HEK293 (cell line): ENCODE results near the gene LPIN1.
A peak's percentile ranks its signal among the peaks of the same experiment; 100 is the strongest.

Experiments
- CTCF ChIA-PET: fragments of 350-600 bp; formaldehyde crosslinking; extraction: SDS; loops from one replicate; lab custom pipeline; 2021; ENCODE audit warnings: antibody characterized with exemption; lab: Yijun Ruan, JAX
- POLR2A ChIA-PET: fragments of 300-600 bp; formaldehyde crosslinking; extraction: SDS; loops from one replicate; lab custom pipeline; 2020; ENCODE audit warnings: antibody characterized with exemption, inconsistent platforms; lab: Yijun Ruan, JAX
- H3K27ac ChIP-seq: fragments of 200-500 bp; sonication (Bioruptor generic); 2 replicates; pipeline ENCODE4 v1.5.1; 2014; ENCODE audit warnings: low read depth, low read length, control low read depth, inconsistent platforms; ENCODE audit errors: extremely low read depth
- H3K36me3 ChIP-seq, 2 experiments: fragments of 200-500 bp in 1 of 2; sonication (Bioruptor generic) in 1 of 2; 1 replicate in 1 of 2; 2 replicates in 1 of 2; pipeline ENCODE4 v1.5.1; 2014 to 2017; ENCODE audit warnings: inconsistent platforms in 2 of 2, low read length in 2 of 2; ENCODE audit not compliant: control insufficient read depth in 2 of 2, insufficient read depth in 1 of 2
- H3K4me1 ChIP-seq: fragments of 200-500 bp; sonication (Bioruptor generic); 2 replicates; pipeline ENCODE4 v1.5.1; 2014; ENCODE audit warnings: mild to moderate bottlenecking, low read length, inconsistent platforms; ENCODE audit not compliant: control insufficient read depth, insufficient read depth
- H3K4me3 ChIP-seq: 2 replicates; pipeline ENCODE4 v1.5.1; 2011; ENCODE audit warnings: low read depth, mild to moderate bottlenecking, control low read depth, low read length, moderate library complexity
- H3K9me3 ChIP-seq: fragments of 200-500 bp; sonication (Bioruptor generic); 2 replicates; pipeline ENCODE4 v1.5.1; 2014; ENCODE audit warnings: low read depth, low read length, inconsistent platforms; ENCODE audit not compliant: control insufficient read depth, insufficient read depth
- GLI2 ChIP-seq: fragments of 450-650 bp; formaldehyde crosslinking; IDR thresholded peaks from 2 replicates; pipeline ENCODE4; 2017; ENCODE audit warnings: missing biosample characterization, missing genetic modification characterization, low read depth, borderline replicate concordance
- GLIS1 ChIP-seq: fragments of 450-650 bp; formaldehyde crosslinking; IDR thresholded peaks from 2 replicates; pipeline ENCODE4 v1.5.1; 2016; ENCODE audit warnings: missing biosample characterization, missing genetic modification characterization
- IKZF3 ChIP-seq: fragments of 450-650 bp; IDR thresholded peaks from 2 replicates; pipeline ENCODE4 v1.5.0; 2018; ENCODE audit warnings: missing biosample characterization, mild to moderate bottlenecking, missing genetic modification characterization, moderate library complexity
- MZF1 ChIP-seq: fragments of 450-650 bp; formaldehyde crosslinking; IDR thresholded peaks from 2 replicates; pipeline ENCODE4 v1.5.1; 2017; ENCODE audit warnings: missing biosample characterization, missing genetic modification characterization, borderline replicate concordance
- PRDM1 ChIP-seq: fragments of 450-650 bp; formaldehyde crosslinking; IDR thresholded peaks from 2 replicates; pipeline ENCODE4; 2016; ENCODE audit warnings: missing biosample characterization, missing genetic modification characterization
- TCF7L2 ChIP-seq: IDR thresholded peaks from 2 replicates; pipeline ENCODE4 v1.6.1; 2011; ENCODE audit warnings: low read depth, mild to moderate bottlenecking, inconsistent platforms, low read length, moderate library complexity, borderline replicate concordance
- TRIM28 ChIP-seq: IDR thresholded peaks from 2 replicates; pipeline ENCODE4 v1.6.1; 2011; ENCODE audit warnings: low read length, control low read depth, borderline replicate concordance
- ZBTB17 ChIP-seq: fragments of 450-650 bp; formaldehyde crosslinking; IDR thresholded peaks from 2 replicates; pipeline ENCODE4 v1.5.1; 2016; ENCODE audit warnings: missing biosample characterization, missing genetic modification characterization
- ZBTB20 ChIP-seq: fragments of 450-650 bp; formaldehyde crosslinking; IDR thresholded peaks from 2 replicates; pipeline ENCODE4 v1.5.1; 2016; ENCODE audit warnings: missing biosample characterization, missing genetic modification characterization
- ZIC2 ChIP-seq: fragments of 450-650 bp; formaldehyde crosslinking; IDR thresholded peaks from 2 replicates; pipeline ENCODE4 v1.5.1; 2016; ENCODE audit warnings: missing biosample characterization, missing genetic modification characterization
- ZNF114 ChIP-seq: fragments of 450-650 bp; formaldehyde crosslinking; IDR thresholded peaks from 2 replicates; pipeline ENCODE4 v1.5.0; 2017; ENCODE audit warnings: missing biosample characterization, missing genetic modification characterization
- ZNF121 ChIP-seq: fragments of 450-650 bp; formaldehyde crosslinking; IDR thresholded peaks from 2 replicates; pipeline ENCODE4 v1.5.1; 2016; ENCODE audit warnings: missing biosample characterization, missing genetic modification characterization
- ZNF2 ChIP-seq: fragments of 450-650 bp; formaldehyde crosslinking; IDR thresholded peaks from 2 replicates; pipeline ENCODE4 v1.5.1; 2016; ENCODE audit warnings: missing biosample characterization, missing genetic modification characterization
- ZNF24 ChIP-seq: fragments of 450-650 bp; formaldehyde crosslinking; IDR thresholded peaks from 2 replicates; pipeline ENCODE4 v1.5.1; 2016; ENCODE audit warnings: missing biosample characterization, missing genetic modification characterization
- ZNF266 ChIP-seq: fragments of 450-650 bp; formaldehyde crosslinking; IDR thresholded peaks from 2 replicates; pipeline ENCODE4 v1.5.1; 2016; ENCODE audit warnings: missing biosample characterization, missing genetic modification characterization, low read depth
- ZNF311 ChIP-seq: fragments of 450-650 bp; formaldehyde crosslinking; IDR thresholded peaks from 2 replicates; pipeline ENCODE4 v1.5.1; 2017; ENCODE audit warnings: missing biosample characterization, missing genetic modification characterization, borderline replicate concordance
- ZNF324 ChIP-seq: fragments of 450-650 bp; formaldehyde crosslinking; IDR thresholded peaks from 2 replicates; pipeline ENCODE4 v1.5.1; 2016; ENCODE audit warnings: missing biosample characterization, missing genetic modification characterization
- ZNF701 ChIP-seq: fragments of 450-650 bp; formaldehyde crosslinking; IDR thresholded peaks from 2 replicates; pipeline ENCODE4 v1.5.1; 2016; ENCODE audit warnings: missing biosample characterization, missing genetic modification characterization
- ZNF785 ChIP-seq: fragments of 450-650 bp; formaldehyde crosslinking; IDR thresholded peaks from 2 replicates; pipeline ENCODE4 v1.5.1; 2016; ENCODE audit warnings: missing biosample characterization, missing genetic modification characterization
- TF ChIP-seq, protein P1 (sequence below): fragments of 450-650 bp; formaldehyde crosslinking; IDR thresholded peaks from 2 replicates; pipeline ENCODE4 v1.5.1; 2016; ENCODE audit warnings: missing biosample characterization, missing genetic modification characterization
- TF ChIP-seq, protein P2 (sequence below): fragments of 450-650 bp; formaldehyde crosslinking; IDR thresholded peaks from 2 replicates; pipeline ENCODE4 v1.5.1; 2016; ENCODE audit warnings: missing biosample characterization, missing genetic modification characterization
- TF ChIP-seq, protein P3 (sequence below): fragments of 450-650 bp; formaldehyde crosslinking; IDR thresholded peaks from 2 replicates; pipeline ENCODE4 v1.5.1; 2016; ENCODE audit warnings: missing biosample characterization, missing genetic modification characterization
- TF ChIP-seq, protein P4 (sequence below): fragments of 450-650 bp; formaldehyde crosslinking; IDR thresholded peaks from 2 replicates; pipeline ENCODE4; 2016; ENCODE audit warnings: missing biosample characterization, missing genetic modification characterization
- TF ChIP-seq, protein P5 (sequence below): fragments of 450-650 bp; formaldehyde crosslinking; IDR thresholded peaks from 2 replicates; pipeline ENCODE4 v1.5.1; 2016; ENCODE audit warnings: missing biosample characterization, missing genetic modification characterization

LPIN1 gene

DNA sequence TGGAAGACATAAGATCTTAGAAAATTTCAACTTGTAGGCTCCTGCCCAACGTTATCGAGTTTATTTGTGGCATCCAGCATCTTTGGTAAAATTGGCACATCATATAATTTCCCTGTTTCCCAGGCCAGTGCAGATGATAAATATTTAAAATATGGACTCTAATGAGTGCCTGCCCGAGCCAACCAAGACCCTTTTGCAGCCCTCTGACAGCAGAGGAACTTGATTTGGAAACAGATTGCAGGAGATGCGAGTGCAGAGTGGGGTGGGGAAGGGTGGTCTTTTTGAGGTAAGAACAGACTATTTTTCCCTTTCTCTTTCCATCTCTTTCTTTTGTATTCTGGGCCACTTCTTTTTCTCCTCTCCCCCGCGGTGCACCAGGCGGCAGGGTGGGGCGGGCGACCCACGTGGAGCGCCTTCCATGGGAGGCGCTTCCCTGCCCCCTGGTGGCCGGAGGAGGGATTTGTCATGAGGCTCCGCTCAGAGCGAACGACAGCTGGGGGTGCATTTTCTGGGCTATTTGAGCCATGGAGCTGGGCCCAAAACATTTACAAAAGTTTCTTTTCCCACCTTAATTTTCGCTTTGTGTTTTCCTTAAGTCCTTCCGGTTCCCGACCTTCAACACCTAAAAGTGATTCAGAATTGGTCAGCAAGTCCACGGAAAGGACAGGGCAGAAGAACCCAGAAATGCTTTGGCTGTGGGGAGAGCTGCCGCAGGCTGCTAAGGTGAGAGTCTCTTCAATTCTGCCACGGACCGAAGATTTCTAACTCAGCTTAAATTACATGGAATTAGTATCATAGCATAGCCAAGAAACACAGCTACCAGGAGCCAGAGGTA lies 32.7 kb downstream of the LPIN1 start (continued):
- TF ChIP-seq GLIS1 = peak; percentile 88
- no peak for TF ChIP-seq GLI2 (tag by site-specific recombination)
- peak; percentile 32 for TF ChIP-seq ZIC2 (tag by site-specific recombination)
- TF ChIP-seq, protein P1, sequence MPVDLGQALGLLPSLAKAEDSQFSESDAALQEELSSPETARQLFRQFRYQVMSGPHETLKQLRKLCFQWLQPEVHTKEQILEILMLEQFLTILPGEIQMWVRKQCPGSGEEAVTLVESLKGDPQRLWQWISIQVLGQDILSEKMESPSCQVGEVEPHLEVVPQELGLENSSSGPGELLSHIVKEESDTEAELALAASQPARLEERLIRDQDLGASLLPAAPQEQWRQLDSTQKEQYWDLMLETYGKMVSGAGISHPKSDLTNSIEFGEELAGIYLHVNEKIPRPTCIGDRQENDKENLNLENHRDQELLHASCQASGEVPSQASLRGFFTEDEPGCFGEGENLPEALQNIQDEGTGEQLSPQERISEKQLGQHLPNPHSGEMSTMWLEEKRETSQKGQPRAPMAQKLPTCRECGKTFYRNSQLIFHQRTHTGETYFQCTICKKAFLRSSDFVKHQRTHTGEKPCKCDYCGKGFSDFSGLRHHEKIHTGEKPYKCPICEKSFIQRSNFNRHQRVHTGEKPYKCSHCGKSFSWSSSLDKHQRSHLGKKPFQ = no peak
- TF ChIP-seq ZNF114 = no peak
- 0 out of 2 replicates have a peak, but pooled peaks have one; percentile 22 for TF ChIP-seq ZBTB17 (tag by site-specific recombination)

DNA sequence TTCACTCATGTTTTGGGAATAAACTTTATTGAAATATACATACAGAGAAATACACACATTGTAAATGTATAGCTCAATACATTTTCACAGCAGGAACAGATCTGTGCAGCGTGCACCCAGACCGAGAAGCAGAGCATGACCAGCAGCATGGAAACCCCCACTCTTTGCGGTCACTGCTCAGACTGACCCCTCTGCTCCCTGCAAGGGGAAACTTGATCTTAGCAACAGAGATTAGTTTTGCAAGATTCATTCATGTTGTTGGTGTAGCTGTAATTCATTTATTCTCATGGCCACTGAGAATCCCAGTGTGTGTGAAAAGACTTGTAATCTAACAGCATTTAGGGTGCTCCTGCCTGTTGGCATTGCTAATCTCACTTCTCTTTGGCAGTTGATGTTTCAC lies 35.2 kb downstream of the LPIN1 start:
- POLR2A ChIA-PET = no interaction called here
- Histone ChIP-seq H3K9me3 (no peaks in the 10 kb centered on the region), H3K4me1 (0 out of 2 replicates have a peak, but pooled peaks cover 2% of the 10 kb centered on the region), H3K4me3 (no peak overlapping the region), H3K36me3 (peaks cover 19 to 66% of the 10 kb centered on the region in 2 experiments), H3K27ac (no peak overlapping the region)
- CTCF ChIA-PET = interaction anchor here (0.5 to 10.8 kb wide), 9 partner anchors 15 to 1226 kb away, joined by 3 to 247 read pairs (median 8); no protein-coding TSS in a partner anchor
- TF ChIP-seq ZNF701 (tag by site-specific recombination) (no peak), ZNF121 (tag by site-specific recombination) (no peak), ZNF785 (no peak), ZNF324 (tag by site-specific recombination) (no peak), MZF1 (no peak), PRDM1 (tag by site-specific recombination) (no peak), GLI2 (tag by site-specific recombination) (no peak), TCF7L2 (no peak), ZNF311 (no peak), ZBTB20 (tag by site-specific recombination) (no peak), ZNF2 (tag by site-specific recombination) (no peak), IKZF3 (tag by site-specific recombination) (no peak), ZNF266 (tag by site-specific recombination) (no peak)
- TF ChIP-seq, protein P2, sequence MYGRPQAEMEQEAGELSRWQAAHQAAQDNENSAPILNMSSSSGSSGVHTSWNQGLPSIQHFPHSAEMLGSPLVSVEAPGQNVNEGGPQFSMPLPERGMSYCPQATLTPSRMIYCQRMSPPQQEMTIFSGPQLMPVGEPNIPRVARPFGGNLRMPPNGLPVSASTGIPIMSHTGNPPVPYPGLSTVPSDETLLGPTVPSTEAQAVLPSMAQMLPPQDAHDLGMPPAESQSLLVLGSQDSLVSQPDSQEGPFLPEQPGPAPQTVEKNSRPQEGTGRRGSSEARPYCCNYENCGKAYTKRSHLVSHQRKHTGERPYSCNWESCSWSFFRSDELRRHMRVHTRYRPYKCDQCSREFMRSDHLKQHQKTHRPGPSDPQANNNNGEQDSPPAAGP (tag by site-specific recombination) = no peak

DNA sequence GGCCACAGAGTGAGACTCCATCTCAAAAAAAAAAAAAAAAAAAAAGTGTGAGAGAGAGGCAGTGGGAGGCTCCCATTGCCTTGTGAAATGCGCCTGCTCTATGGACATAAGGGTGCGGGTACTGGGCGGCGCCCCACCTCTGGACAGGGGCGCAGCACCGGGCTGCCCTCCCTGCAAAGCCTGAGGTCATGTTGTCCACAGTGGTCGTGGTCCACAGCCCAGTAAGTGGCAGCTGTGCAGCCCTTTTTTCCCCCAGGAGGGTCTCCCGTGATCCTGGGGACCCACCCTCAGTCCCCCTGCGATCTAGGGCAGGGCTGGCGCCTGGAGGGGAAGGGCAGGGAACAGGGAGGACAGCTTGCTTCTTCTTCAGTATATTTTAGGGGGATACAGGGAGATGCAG lies 37.8 kb downstream of the LPIN1 start:
- Histone ChIP-seq H3K27ac (no peak overlapping the region), H3K4me1 (0 out of 2 replicates have a peak, but pooled peaks cover 2% of the 10 kb centered on the region), H3K9me3 (no peaks in the 10 kb centered on the region), H3K4me3 (no peak overlapping the region), H3K36me3 (peaks cover 36 to 89% of the 10 kb centered on the region in 2 experiments)
- POLR2A ChIA-PET = interaction anchor here (1.5 kb wide), 1 partner anchor 37 kb away, joined by 4 read pairs; no protein-coding TSS in a partner anchor
- CTCF ChIA-PET = interaction anchor here (0.6 to 10.8 kb wide), 25 partner anchors 11 to 887 kb away, joined by 3 to 247 read pairs (median 4); partner anchors contain the start of gene LPIN1
- TF ChIP-seq, protein P3, sequence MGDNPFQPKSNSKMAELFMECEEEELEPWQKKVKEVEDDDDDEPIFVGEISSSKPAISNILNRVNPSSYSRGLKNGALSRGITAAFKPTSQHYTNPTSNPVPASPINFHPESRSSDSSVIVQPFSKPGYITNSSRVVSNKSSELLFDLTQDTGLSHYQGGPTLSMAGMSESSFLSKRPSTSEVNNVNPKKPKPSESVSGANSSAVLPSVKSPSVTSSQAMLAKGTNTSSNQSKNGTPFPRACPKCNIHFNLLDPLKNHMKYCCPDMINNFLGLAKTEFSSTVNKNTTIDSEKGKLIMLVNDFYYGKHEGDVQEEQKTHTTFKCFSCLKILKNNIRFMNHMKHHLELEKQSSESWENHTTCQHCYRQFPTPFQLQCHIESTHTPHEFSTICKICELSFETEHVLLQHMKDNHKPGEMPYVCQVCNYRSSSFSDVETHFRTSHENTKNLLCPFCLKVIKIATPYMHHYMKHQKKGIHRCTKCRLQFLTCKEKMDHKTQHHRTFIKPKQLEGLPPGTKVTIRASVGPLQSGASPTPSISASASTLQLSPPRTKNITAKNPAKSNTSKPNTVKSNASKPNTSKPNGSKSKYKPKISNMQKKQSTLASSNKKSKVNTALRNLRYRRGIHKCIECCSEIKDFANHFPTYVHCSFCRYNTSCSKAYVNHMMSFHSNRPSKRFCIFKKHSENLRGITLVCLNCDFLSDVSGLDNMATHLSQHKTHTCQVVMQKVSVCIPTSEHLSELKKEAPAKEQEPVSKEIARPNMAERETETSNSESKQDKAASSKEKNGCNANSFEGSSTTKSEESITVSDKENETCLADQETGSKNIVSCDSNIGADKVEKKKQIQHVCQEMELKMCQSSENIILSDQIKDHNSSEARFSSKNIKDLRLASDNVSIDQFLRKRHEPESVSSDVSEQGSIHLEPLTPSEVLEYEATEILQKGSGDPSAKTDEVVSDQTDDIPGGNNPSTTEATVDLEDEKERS (tag by site-specific recombination) = no peak
- TF ChIP-seq, protein P4, sequence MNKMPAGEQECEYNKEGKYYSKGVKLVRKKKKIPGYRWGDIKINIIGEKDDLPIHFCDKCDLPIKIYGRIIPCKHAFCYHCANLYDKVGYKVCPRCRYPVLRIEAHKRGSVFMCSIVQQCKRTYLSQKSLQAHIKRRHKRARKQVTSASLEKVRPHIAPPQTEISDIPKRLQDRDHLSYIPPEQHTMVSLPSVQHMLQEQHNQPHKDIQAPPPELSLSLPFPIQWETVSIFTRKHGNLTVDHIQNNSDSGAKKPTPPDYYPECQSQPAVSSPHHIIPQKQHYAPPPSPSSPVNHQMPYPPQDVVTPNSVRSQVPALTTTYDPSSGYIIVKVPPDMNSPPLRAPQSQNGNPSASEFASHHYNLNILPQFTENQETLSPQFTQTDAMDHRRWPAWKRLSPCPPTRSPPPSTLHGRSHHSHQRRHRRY (tag by site-specific recombination) = no peak
- TF ChIP-seq ZBTB20 (tag by site-specific recombination) (no peak), TRIM28 (no peak), ZNF24 (tag by site-specific recombination) (no peak), ZNF701 (tag by site-specific recombination) (no peak)
- TF ChIP-seq, protein P5, sequence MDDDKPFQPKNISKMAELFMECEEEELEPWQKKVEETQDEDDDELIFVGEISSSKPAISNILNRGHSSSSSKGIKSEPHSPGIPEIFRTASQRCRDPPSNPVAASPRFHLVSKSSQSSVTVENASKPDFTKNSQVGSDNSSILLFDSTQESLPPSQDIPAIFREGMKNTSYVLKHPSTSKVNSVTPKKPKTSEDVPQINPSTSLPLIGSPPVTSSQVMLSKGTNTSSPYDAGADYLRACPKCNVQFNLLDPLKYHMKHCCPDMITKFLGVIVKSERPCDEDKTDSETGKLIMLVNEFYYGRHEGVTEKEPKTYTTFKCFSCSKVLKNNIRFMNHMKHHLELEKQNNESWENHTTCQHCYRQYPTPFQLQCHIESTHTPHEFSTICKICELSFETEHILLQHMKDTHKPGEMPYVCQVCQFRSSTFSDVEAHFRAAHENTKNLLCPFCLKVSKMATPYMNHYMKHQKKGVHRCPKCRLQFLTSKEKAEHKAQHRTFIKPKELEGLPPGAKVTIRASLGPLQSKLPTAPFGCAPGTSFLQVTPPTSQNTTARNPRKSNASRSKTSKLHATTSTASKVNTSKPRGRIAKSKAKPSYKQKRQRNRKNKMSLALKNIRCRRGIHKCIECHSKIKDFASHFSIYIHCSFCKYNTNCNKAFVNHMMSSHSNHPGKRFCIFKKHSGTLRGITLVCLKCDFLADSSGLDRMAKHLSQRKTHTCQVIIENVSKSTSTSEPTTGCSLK (tag by site-specific recombination) = no peak
